DOHH2 (cell line): ENCODE measurements around the gene PARP9.

Source experiments
- H3F3A ChIP-seq: fragments of 200-600 bp; sonication (generic), shearing (Covaris generic); 2 replicates; pipeline ENCODE4 v1.6.0; 2016; ENCODE audit warnings: antibody characterized with exemption, mild to moderate bottlenecking; ENCODE audit not compliant: control insufficient read depth, insufficient read depth
- H3K27ac ChIP-seq: fragments of 200-600 bp; sonication (generic); 2 replicates; pipeline ENCODE4 v1.5.1; 2014; ENCODE audit warnings: low read depth, mild to moderate bottlenecking, low read length, moderate library complexity
- H3K27me3 ChIP-seq: fragments of 200-600 bp; sonication (generic); 2 replicates; pipeline ENCODE4 v1.6.1; 2014; ENCODE audit warnings: mild to moderate bottlenecking, low read length, mixed read lengths; ENCODE audit not compliant: control insufficient read depth
- H3K36me3 ChIP-seq: fragments of 200-600 bp; sonication (generic); 2 replicates; pipeline ENCODE4 v1.6.1; 2014; ENCODE audit warnings: mild to moderate bottlenecking, low read length, moderate library complexity, mixed read lengths; ENCODE audit not compliant: control insufficient read depth
- H3K4me1 ChIP-seq: fragments of 200-600 bp; sonication (generic); 2 replicates; pipeline ENCODE4 v1.6.1; 2014; ENCODE audit warnings: mild to moderate bottlenecking, low read length, mixed read lengths; ENCODE audit not compliant: control insufficient read depth
- H3K4me2 ChIP-seq: fragments of 200-600 bp; sonication (generic); 2 replicates; pipeline ENCODE4 v1.6.0; 2014; ENCODE audit warnings: mild to moderate bottlenecking, low read length, moderate library complexity
- H3K4me3 ChIP-seq: fragments of 200-600 bp; sonication (generic); 2 replicates; pipeline ENCODE4 v1.5.1; 2014; ENCODE audit warnings: mild to moderate bottlenecking, low read length, mixed read lengths
- H3K79me2 ChIP-seq: fragments of 200-600 bp; sonication (generic); 2 replicates; pipeline ENCODE4 v1.6.1; 2014; ENCODE audit warnings: mild to moderate bottlenecking, low read length, mixed read lengths; ENCODE audit not compliant: control insufficient read depth
- H3K9me2 ChIP-seq: fragments of 200-600 bp; sonication (generic); replicated peaks from 2 replicates; pipeline ENCODE4 v1.6.1; 2014; ENCODE audit warnings: mild to moderate bottlenecking, low read length, mixed read lengths; ENCODE audit not compliant: control insufficient read depth
- H3K9me3 ChIP-seq: fragments of 200-600 bp; sonication (generic); 2 replicates; pipeline ENCODE4 v1.6.1; 2014; ENCODE audit warnings: antibody characterized with exemption, low read length, mixed read lengths; ENCODE audit not compliant: control insufficient read depth, insufficient read depth
- H4K20me1 ChIP-seq: fragments of 200-600 bp; sonication (generic); 2 replicates; pipeline ENCODE4 v1.6.0; 2014; ENCODE audit warnings: low read depth, mild to moderate bottlenecking, antibody characterized with exemption, low read length, moderate library complexity; ENCODE audit not compliant: control insufficient read depth, insufficient read depth
- EZH2phosphoT487 ChIP-seq: fragments of 200-600 bp; sonication (generic); IDR thresholded peaks from 2 replicates; pipeline ENCODE4 v1.6.1; 2017; ENCODE audit warnings: borderline replicate concordance, mild to moderate bottlenecking, antibody characterized with exemption, low read length, moderate library complexity, mixed read lengths
- TF ChIP-seq, protein P1 (sequence below): fragments of 200-600 bp; sonication (generic); IDR thresholded peaks from one replicate; pipeline ENCODE4 v1.5.1; 2014; ENCODE audit warnings: antibody characterized with exemption, mild to moderate bottlenecking, low read depth, low read length; ENCODE audit not compliant: poor library complexity, severe bottlenecking

PARP9 gene

DNA sequence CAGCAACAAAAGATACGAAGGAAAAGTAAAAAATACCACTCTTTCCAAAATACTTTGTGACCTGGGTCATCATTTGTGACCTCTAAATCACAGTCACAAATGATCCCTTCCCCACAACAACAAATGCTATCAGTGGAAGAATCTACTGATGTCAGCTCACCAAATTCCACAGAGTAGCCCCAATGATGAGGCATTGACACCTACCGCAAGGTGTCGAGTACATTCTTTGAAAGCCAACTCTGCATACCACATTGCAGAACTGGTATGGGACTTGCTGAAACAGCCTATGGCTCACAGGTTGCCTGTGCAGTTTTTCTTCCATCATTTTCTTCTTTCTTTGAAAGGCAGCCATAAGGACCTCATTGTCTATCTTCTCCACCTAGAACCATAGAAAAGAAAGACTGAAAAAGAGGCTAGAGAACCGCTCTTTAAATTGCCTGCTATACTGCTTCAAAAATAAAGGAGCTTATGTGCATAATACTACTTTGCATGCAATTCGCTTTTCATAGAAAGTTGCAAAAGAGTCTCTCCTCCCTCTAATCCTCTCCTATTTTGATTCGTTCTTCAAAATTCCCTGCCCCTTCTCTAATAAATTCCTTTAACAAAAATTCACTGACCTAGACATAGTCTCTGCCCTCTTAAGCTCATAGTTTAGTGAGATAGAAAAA, 28.0 kb downstream of the PARP9 start:
- H3K36me3 ChIP-seq, result no peaks in the 10 kb centered on the region

DNA sequence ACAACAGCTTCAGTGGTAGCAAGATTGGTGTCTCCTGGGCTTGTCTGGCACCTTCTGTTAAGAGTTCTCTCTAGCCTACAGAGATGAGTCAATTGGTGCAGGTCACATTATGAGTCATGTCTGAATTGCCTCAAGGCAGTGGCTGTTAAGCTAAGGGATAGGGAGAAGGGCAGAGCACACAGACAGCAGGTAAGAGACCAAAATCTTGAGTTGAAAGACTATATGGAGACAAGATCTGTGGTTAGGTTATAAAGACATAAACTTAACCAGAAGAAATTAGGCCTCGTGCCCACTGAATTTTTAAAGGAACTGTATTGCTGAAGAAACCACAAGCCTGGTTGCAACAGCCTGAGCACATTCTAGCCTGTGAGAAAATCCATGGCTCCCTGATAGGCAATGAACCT, 30.2 kb downstream of the PARP9 start:
- TF ChIP-seq, protein P1, sequence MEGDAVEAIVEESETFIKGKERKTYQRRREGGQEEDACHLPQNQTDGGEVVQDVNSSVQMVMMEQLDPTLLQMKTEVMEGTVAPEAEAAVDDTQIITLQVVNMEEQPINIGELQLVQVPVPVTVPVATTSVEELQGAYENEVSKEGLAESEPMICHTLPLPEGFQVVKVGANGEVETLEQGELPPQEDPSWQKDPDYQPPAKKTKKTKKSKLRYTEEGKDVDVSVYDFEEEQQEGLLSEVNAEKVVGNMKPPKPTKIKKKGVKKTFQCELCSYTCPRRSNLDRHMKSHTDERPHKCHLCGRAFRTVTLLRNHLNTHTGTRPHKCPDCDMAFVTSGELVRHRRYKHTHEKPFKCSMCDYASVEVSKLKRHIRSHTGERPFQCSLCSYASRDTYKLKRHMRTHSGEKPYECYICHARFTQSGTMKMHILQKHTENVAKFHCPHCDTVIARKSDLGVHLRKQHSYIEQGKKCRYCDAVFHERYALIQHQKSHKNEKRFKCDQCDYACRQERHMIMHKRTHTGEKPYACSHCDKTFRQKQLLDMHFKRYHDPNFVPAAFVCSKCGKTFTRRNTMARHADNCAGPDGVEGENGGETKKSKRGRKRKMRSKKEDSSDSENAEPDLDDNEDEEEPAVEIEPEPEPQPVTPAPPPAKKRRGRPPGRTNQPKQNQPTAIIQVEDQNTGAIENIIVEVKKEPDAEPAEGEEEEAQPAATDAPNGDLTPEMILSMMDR, result no peak
- TF ChIP-seq EZH2phosphoT487, result no peak

More for the DNA sequence above, 28.0 kb downstream of the PARP9 start:
- no peaks in the 10 kb centered on the region for H3K4me1 ChIP-seq
- H3K27me3 ChIP-seq, result 0 out of 2 replicates have a peak, but pooled peaks cover 3% of the 10 kb centered on the region
- H3F3A ChIP-seq, result no peaks in the 10 kb centered on the region
- TF ChIP-seq EZH2phosphoT487, result no peak
- TF ChIP-seq, protein P1, result no peak
- no peak overlapping the region for H3K27ac ChIP-seq
- H4K20me1 ChIP-seq, result no peaks in the 10 kb centered on the region
- H3K79me2 ChIP-seq, result no peaks in the 10 kb centered on the region
- H3K4me3 ChIP-seq, result no peak overlapping the region
- no peak overlapping the region for H3K4me2 ChIP-seq
- H3K9me2 ChIP-seq, result no peaks in the 10 kb centered on the region
- H3K9me3 ChIP-seq, result no peaks in the 10 kb centered on the region

DNA sequence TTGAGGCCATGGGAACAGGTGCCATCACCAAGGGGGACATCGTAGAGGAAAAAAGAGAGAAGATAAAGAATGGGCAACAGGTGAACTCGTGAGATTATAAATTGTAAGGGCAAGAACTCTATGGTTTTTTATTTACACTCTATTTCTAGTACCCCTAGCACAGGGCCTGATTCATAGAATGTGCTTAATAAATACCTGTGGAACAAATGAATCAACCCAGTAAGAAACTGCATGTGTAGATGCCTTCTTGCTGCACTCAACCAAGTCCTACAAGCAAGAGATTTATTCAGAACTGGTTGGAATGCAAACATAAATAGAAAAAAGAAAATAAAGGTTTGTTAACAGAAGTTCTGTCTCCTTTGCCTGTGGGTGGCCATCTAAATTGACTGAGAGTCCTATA, 30.6 kb downstream of the PARP9 start:
- no peak overlapping the region for H3K4me2 ChIP-seq
- H3K27ac ChIP-seq, result no peak overlapping the region
- no peaks in the 10 kb centered on the region for H3K4me1 ChIP-seq
- no peaks in the 10 kb centered on the region for H3F3A ChIP-seq
- no peaks in the 10 kb centered on the region for H4K20me1 ChIP-seq
- H3K36me3 ChIP-seq, result no peaks in the 10 kb centered on the region
- H3K9me3 ChIP-seq, result no peaks in the 10 kb centered on the region
- H3K4me3 ChIP-seq, result no peak overlapping the region
- H3K9me2 ChIP-seq, result no peaks in the 10 kb centered on the region
- H3K79me2 ChIP-seq, result no peaks in the 10 kb centered on the region
- no peak for TF ChIP-seq EZH2phosphoT487
- TF ChIP-seq, protein P1, result no peak
- 0 out of 2 replicates have a peak, but pooled peaks cover 3% of the 10 kb centered on the region for H3K27me3 ChIP-seq

More for the DNA sequence above, 30.2 kb downstream of the PARP9 start:
- no peak overlapping the region for H3K4me2 ChIP-seq
- H3K27me3 ChIP-seq, result 0 out of 2 replicates have a peak, but pooled peaks cover 3% of the 10 kb centered on the region
- no peaks in the 10 kb centered on the region for H4K20me1 ChIP-seq
- H3K36me3 ChIP-seq, result no peaks in the 10 kb centered on the region
- no peaks in the 10 kb centered on the region for H3F3A ChIP-seq
- no peak overlapping the region for H3K27ac ChIP-seq
- H3K4me3 ChIP-seq, result no peak overlapping the region
- no peaks in the 10 kb centered on the region for H3K4me1 ChIP-seq
- no peaks in the 10 kb centered on the region for H3K9me2 ChIP-seq
- no peaks in the 10 kb centered on the region for H3K9me3 ChIP-seq
- H3K79me2 ChIP-seq, result no peaks in the 10 kb centered on the region
